ENCODE results near the gene GLDC. TPM values are rescaled to one million over a fixed set of nuclear protein-coding genes. Genes with fewer than 3 reads are reported as not detected.

GLDC gene
- total RNA-seq, 1 donor from 2014 or later: 100 TPM

- Mint-ChIP-seq H3K4me1 (peaks cover 20% of the 10 kb centered on the region), H3K9me3 (no peaks in the 10 kb centered on the region), H3K27ac (no peak overlapping the region), H3K36me3 (peaks cover 16% of the 10 kb centered on the region), H3K27me3 (ENCODE audit: insufficient read depth, low read depth) (peaks cover 4% of the 10 kb centered on the region), H3K4me3 (no peak overlapping the region)
- DNase-seq (ENCODE audit: low spot score): no peak
- Histone ChIP-seq H3K4me1 (peaks cover 22% of the 10 kb centered on the region), H3K9ac (no peak overlapping the region), H3K79me2 (ENCODE audit: low read depth) (peaks cover 99% of the 10 kb centered on the region), H3F3A (ENCODE audit: low read depth) (peaks cover 14% of the 10 kb centered on the region), H3K27me3 (no peaks in the 10 kb centered on the region), H3K36me3 (no peaks in the 10 kb centered on the region), H3K27ac (no peak overlapping the region), H3K4me3 (no peak overlapping the region), H3K9me3 (ENCODE audit: low read depth) (no peaks in the 10 kb centered on the region), H4K20me1 (ENCODE audit: low read depth) (peaks cover 49% of the 10 kb centered on the region), H2AFZ (replicated peaks) (no peak overlapping the region), H3K4me2 (peak overlapping the region; percentile 35)
- TF ChIP-seq EZH2 (IDR thresholded peaks at IDR 0.05) (no peak), EZH2phosphoT487 (IDR thresholded peaks at IDR 0.05) (no peak), CTCF (IDR thresholded peaks at IDR 0.05) (no peak)
These were observed 5.9 kb downstream of the GLDC start for GRCh38 chr9:6639622-6640021.

- no peaks in the 10 kb centered on the region for H3K9me3 ChIP-seq (ENCODE audit: low read depth)
- H3K4me3 ChIP-seq: no peak overlapping the region
- Mint-ChIP-seq H3K27ac (no peak overlapping the region), H3K36me3 (peaks cover 7% of the 10 kb centered on the region), H3K27me3 (ENCODE audit: insufficient read depth, low read depth) (peaks cover 2% of the 10 kb centered on the region), H3K4me1 (peaks cover 26% of the 10 kb centered on the region), H3K9me3 (no peaks in the 10 kb centered on the region), H3K4me3 (no peak overlapping the region)
- no peaks in the 10 kb centered on the region for H3K36me3 ChIP-seq
- H3K4me1 ChIP-seq: peaks cover 26% of the 10 kb centered on the region
- peaks cover 20% of the 10 kb centered on the region for H3F3A ChIP-seq (ENCODE audit: low read depth)
- no peaks in the 10 kb centered on the region for H3K27me3 ChIP-seq
- peaks cover 81% of the 10 kb centered on the region for H3K79me2 ChIP-seq (ENCODE audit: low read depth)
- no peak overlapping the region for H3K9ac ChIP-seq
- no peak overlapping the region for H3K4me2 ChIP-seq
- TF ChIP-seq EZH2 (IDR thresholded peaks at IDR 0.05) (no peak), CTCF (IDR thresholded peaks at IDR 0.05) (no peak), EZH2phosphoT487 (IDR thresholded peaks at IDR 0.05) (no peak)
- no peak for DNase-seq (ENCODE audit: low spot score)
- H3K27ac ChIP-seq: no peak overlapping the region
- H4K20me1 ChIP-seq (ENCODE audit: low read depth): peaks cover 55% of the 10 kb centered on the region
- no peak overlapping the region for H2AFZ ChIP-seq (replicated peaks)
These were observed 11.1 kb downstream of the GLDC start for GRCh38 chr9:6634444-6634843.

GRCh38 chr9:6633378-6633777 lies 12.2 kb downstream of the GLDC start:
- H3K27ac ChIP-seq: no peak overlapping the region
- Mint-ChIP-seq H3K4me1 (peaks cover 33% of the 10 kb centered on the region), H3K27me3 (ENCODE audit: insufficient read depth, low read depth) (peaks cover 2% of the 10 kb centered on the region), H3K4me3 (no peak overlapping the region), H3K27ac (peak overlapping the region; percentile 78), H3K9me3 (no peaks in the 10 kb centered on the region), H3K36me3 (peaks cover 5% of the 10 kb centered on the region)
- H4K20me1 ChIP-seq (ENCODE audit: low read depth): peaks cover 61% of the 10 kb centered on the region
- no peak overlapping the region for H3K9ac ChIP-seq
- no peaks in the 10 kb centered on the region for H3K36me3 ChIP-seq
- no peak overlapping the region for H3K4me3 ChIP-seq
- peaks cover 26% of the 10 kb centered on the region for H3F3A ChIP-seq (ENCODE audit: low read depth)
- TF ChIP-seq CTCF (IDR thresholded peaks at IDR 0.05) (no peak), EZH2 (IDR thresholded peaks at IDR 0.05) (no peak), EZH2phosphoT487 (IDR thresholded peaks at IDR 0.05) (no peak)
- no peaks in the 10 kb centered on the region for H3K27me3 ChIP-seq
- H2AFZ ChIP-seq (replicated peaks): no peak overlapping the region
- peaks cover 81% of the 10 kb centered on the region for H3K79me2 ChIP-seq (ENCODE audit: low read depth)
- no peaks in the 10 kb centered on the region for H3K9me3 ChIP-seq (ENCODE audit: low read depth)
- DNase-seq (ENCODE audit: low spot score): no peak
- H3K4me1 ChIP-seq: peaks cover 34% of the 10 kb centered on the region
- H3K4me2 ChIP-seq: no peak overlapping the region

Data from neural progenitor cell (in vitro differentiated cells).